DND-41 (cell line): Measurements from ENCODE around the gene FBXW7.
A peak's percentile ranks its signal among the peaks of the same experiment; 100 is the strongest.

Experiments
- ATAC-seq: fragments of 200-7000 bp; cut with Tn5 transposase; 3 replicates; pipeline ENCODE4 v1.9.1; 2021; ENCODE audit warnings: low read depth; ENCODE audit not compliant: insufficient read depth
- DNase-seq: peaks from one replicate; pipeline ENCODE4 v3.0.0-alpha.2; 2020
- H2AFZ ChIP-seq: 2 replicates; pipeline ENCODE4 v1.6.0; 2012; ENCODE audit warnings: low read depth, low read length
- H3K27ac ChIP-seq: 2 replicates; pipeline ENCODE4 v1.5.1; 2012; ENCODE audit warnings: low read length, inconsistent platforms
- H3K27me3 ChIP-seq: fragments of 200-600 bp; sonication (generic); 2 replicates; pipeline ENCODE4 v1.6.0; 2012; ENCODE audit warnings: low read length, mild to moderate bottlenecking, inconsistent platforms; ENCODE audit not compliant: insufficient read depth, poor library complexity
- H3K36me3 ChIP-seq: 2 replicates; pipeline ENCODE4 v1.5.1; 2012; ENCODE audit warnings: low read length, inconsistent platforms; ENCODE audit not compliant: insufficient read depth
- H3K4me1 ChIP-seq: 2 replicates; pipeline ENCODE4 v1.5.1; 2012; ENCODE audit warnings: mild to moderate bottlenecking, low read length; ENCODE audit not compliant: insufficient read depth
- H3K4me2 ChIP-seq: 2 replicates; pipeline ENCODE4 v1.6.0; 2012; ENCODE audit warnings: mild to moderate bottlenecking, moderate library complexity, low read length, inconsistent platforms; ENCODE audit not compliant: insufficient read depth
- H3K4me3 ChIP-seq, 2 experiments: fragments of 200-600 bp in 1 of 2; shearing (Covaris generic) in 1 of 2; 2 replicates each; pipeline ENCODE4 v1.5.1; 2012 to 2016; ENCODE audit warnings: inconsistent platforms in 2 of 2, low read length in 2 of 2, mild to moderate bottlenecking in 2 of 2, low read depth in 1 of 2, moderate library complexity in 1 of 2
- H3K79me2 ChIP-seq: 2 replicates; pipeline ENCODE4 v1.6.0; 2012; ENCODE audit warnings: low read length, inconsistent platforms; ENCODE audit not compliant: insufficient read depth
- H3K9ac ChIP-seq: 2 replicates; pipeline ENCODE4 v1.6.0; 2012; ENCODE audit warnings: low read depth, mild to moderate bottlenecking, inconsistent platforms, low read length, moderate library complexity
- H3K9me3 ChIP-seq: 2 replicates; pipeline ENCODE4 v1.5.1; 2012; ENCODE audit warnings: low read length, moderate library complexity, mild to moderate bottlenecking, inconsistent platforms; ENCODE audit not compliant: insufficient read depth, severe bottlenecking
- H4K20me1 ChIP-seq: 2 replicates; pipeline ENCODE4 v1.6.0; 2012; ENCODE audit warnings: low read length; ENCODE audit not compliant: insufficient read depth
- CTCF ChIP-seq: IDR thresholded peaks from 2 replicates; pipeline ENCODE4 v1.5.1; 2012; ENCODE audit warnings: borderline replicate concordance, low read length, moderate library complexity, mild to moderate bottlenecking; ENCODE audit not compliant: poor library complexity, severe bottlenecking; ENCODE audit errors: extremely low read depth
- EZH2 ChIP-seq: IDR thresholded peaks from 3 replicates; pipeline ENCODE4 v1.6.1; 2012; ENCODE audit warnings: borderline replicate concordance, low read depth, mild to moderate bottlenecking, moderate library complexity, low read length, inconsistent platforms; ENCODE audit not compliant: severe bottlenecking

FBXW7 gene

GRCh38 chr4:152417673-152418072 is 118.2 kb downstream of the FBXW7 start:
- no peak overlapping the region for H2AFZ ChIP-seq
- no peak for DNase-seq
- H3K9me3 ChIP-seq: no peaks in the 10 kb centered on the region
- H3K79me2 ChIP-seq: peaks cover 20% of the 10 kb centered on the region
- H3K27me3 ChIP-seq: no peaks in the 10 kb centered on the region
- H3K27ac ChIP-seq: no peak overlapping the region
- TF ChIP-seq CTCF (no peak), EZH2 (no peak)
- no peak overlapping the region for H3K4me2 ChIP-seq
- no peak for ATAC-seq
- no peak overlapping the region for H3K4me3 ChIP-seq
- no peaks in the 10 kb centered on the region for H3K4me1 ChIP-seq
- H4K20me1 ChIP-seq: peaks cover 13% of the 10 kb centered on the region; the same call in 1 of the 2 replicates
- no peak overlapping the region for H3K9ac ChIP-seq
- no peaks in the 10 kb centered on the region for H3K36me3 ChIP-seq

- H3K4me3 ChIP-seq: no peak overlapping the region
- no peak overlapping the region for H2AFZ ChIP-seq
- DNase-seq (no peak), ATAC-seq (no peak)
- peaks cover 17% of the 10 kb centered on the region for H3K79me2 ChIP-seq
- peaks cover 11% of the 10 kb centered on the region; the same call in 1 of the 2 replicates for H4K20me1 ChIP-seq
- no peak overlapping the region for H3K27ac ChIP-seq
- H3K9me3 ChIP-seq: no peaks in the 10 kb centered on the region
- H3K36me3 ChIP-seq: peaks cover 7% of the 10 kb centered on the region
- H3K27me3 ChIP-seq: no peaks in the 10 kb centered on the region
- no peak overlapping the region for H3K9ac ChIP-seq
- no peaks in the 10 kb centered on the region for H3K4me1 ChIP-seq
- no peak for TF ChIP-seq EZH2
- no peak overlapping the region for H3K4me2 ChIP-seq
These were observed 119.9 kb downstream of the FBXW7 start for GRCh38 chr4:152415980-152416379.

GRCh38 chr4:152408514-152409327 is 127.2 kb downstream of the FBXW7 start:
- H3K4me1 ChIP-seq: no peaks in the 10 kb centered on the region
- H3K27ac ChIP-seq: no peak overlapping the region
- H3K4me2 ChIP-seq: no peak overlapping the region
- H4K20me1 ChIP-seq: peaks cover 4% of the 10 kb centered on the region; the same call in 1 of the 2 replicates
- H3K4me3 ChIP-seq: no peak overlapping the region
- H3K9ac ChIP-seq: no peak overlapping the region
- H3K27me3 ChIP-seq: no peaks in the 10 kb centered on the region
- ATAC-seq (peak; percentile 75), DNase-seq (peak; percentile 38)
- no peak overlapping the region for H2AFZ ChIP-seq
- no peaks in the 10 kb centered on the region for H3K9me3 ChIP-seq
- peaks cover 21% of the 10 kb centered on the region for H3K36me3 ChIP-seq
- peaks cover 3% of the 10 kb centered on the region for H3K79me2 ChIP-seq
- no peak for TF ChIP-seq EZH2
- peak; percentile 79 for TF ChIP-seq CTCF

- ATAC-seq: 0 out of 3 replicates have a peak, but pooled peaks have one; percentile 31
- no peak overlapping the region for H2AFZ ChIP-seq
- H3K4me2 ChIP-seq: no peak overlapping the region
These were observed 134.5 kb downstream of the FBXW7 start for GRCh38 chr4:152401424-152401823.

More at GRCh38 chr4:152401424-152401823, 134.5 kb downstream of the FBXW7 start:
- no peaks in the 10 kb centered on the region; the same call in 1 of the 2 replicates for H3K79me2 ChIP-seq
- H3K4me1 ChIP-seq: 0 out of 2 replicates have a peak, but pooled peaks cover 3% of the 10 kb centered on the region
- H4K20me1 ChIP-seq: no peaks in the 10 kb centered on the region
- no peak overlapping the region for H3K9ac ChIP-seq
- no peak overlapping the region for H3K4me3 ChIP-seq
- no peaks in the 10 kb centered on the region for H3K9me3 ChIP-seq
- no peak for DNase-seq
- no peaks in the 10 kb centered on the region for H3K27me3 ChIP-seq
- peaks cover 18% of the 10 kb centered on the region; the same call in 1 of the 2 replicates for H3K36me3 ChIP-seq
- H3K27ac ChIP-seq: no peak overlapping the region
- peak; percentile 8 for TF ChIP-seq CTCF
- TF ChIP-seq EZH2: no peak
